Mucosa of stomach (tissue), 1 donor: ENCODE data around the gene ANKS3.
A peak's percentile ranks its signal among the peaks of the same experiment; 100 is the strongest.

Experiments used
- H3K27me3 ChIP-seq: one replicate; pipeline ENCODE4 v1.7.0; 2013; ENCODE audit warnings: mild to moderate bottlenecking, low read length; ENCODE audit not compliant: control insufficient read depth, insufficient read depth
- H3K36me3 ChIP-seq: one replicate; pipeline ENCODE4 v1.7.0; 2013; ENCODE audit warnings: low read length; ENCODE audit not compliant: control insufficient read depth, insufficient read depth
- H3K4me1 ChIP-seq: one replicate; pipeline ENCODE4 v1.7.0; 2013; ENCODE audit warnings: mild to moderate bottlenecking, low read length; ENCODE audit not compliant: control insufficient read depth, insufficient read depth
- H3K4me3 ChIP-seq: one replicate; pipeline ENCODE4 v1.7.0; 2013; ENCODE audit warnings: low read length
- H3K9ac ChIP-seq: one replicate; pipeline ENCODE4 v1.7.0; 2013; ENCODE audit warnings: mild to moderate bottlenecking, low read length, moderate library complexity
- H3K9me3 ChIP-seq: one replicate; pipeline ENCODE4 v1.7.0; 2013; ENCODE audit warnings: mild to moderate bottlenecking, low read length, moderate library complexity; ENCODE audit not compliant: control insufficient read depth
- donor health status: Pancreatic carcinoma.

The ANKS3 gene

DNA sequence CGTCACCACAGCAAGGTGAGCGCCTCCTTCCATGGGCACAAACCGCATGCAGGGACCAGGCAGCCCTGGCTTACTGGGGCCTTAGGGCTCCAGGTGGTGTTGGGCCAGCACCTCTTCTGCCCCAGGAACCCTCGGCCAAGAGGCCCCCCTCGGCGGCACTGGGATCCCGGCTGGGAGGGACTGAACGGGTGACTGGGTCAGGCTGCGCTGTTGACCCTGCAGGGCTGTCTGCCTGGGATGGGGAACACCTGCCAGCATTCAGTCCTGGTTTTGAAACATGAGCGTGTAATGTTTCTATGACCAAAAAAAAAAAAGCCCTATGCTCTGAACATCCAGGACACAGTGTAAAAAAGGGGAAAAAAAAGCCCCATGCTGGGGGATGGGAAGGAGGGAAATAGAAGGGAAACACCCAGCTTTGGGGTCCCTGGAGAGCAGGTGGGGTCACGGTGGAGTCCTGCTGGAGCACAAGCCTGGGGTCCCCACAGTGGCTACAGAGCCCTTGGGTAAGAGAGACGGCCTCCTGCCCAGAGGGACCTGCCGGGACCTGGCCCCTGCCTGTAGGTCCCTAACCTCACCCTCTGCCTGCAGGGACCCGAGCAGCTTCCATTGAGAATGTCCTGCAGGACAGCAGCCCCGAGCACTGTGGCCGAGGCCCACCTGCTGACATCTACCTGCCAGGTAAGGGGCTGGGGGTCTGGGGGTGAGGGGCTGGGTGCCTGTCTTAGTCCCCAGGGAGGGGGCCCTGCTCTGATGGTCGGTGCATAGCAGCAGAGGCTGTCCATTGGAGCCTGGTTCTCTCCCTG lies 50.6 kb downstream of the ANKS3 start:
- Histone ChIP-seq H3K4me3 (no peak overlapping the region), H3K36me3 (peaks cover 8% of the 10 kb centered on the region), H3K9me3 (no peaks in the 10 kb centered on the region), H3K27me3 (no peaks in the 10 kb centered on the region), H3K9ac (no peak overlapping the region), H3K4me1 (peaks cover 45% of the 10 kb centered on the region)

DNA sequence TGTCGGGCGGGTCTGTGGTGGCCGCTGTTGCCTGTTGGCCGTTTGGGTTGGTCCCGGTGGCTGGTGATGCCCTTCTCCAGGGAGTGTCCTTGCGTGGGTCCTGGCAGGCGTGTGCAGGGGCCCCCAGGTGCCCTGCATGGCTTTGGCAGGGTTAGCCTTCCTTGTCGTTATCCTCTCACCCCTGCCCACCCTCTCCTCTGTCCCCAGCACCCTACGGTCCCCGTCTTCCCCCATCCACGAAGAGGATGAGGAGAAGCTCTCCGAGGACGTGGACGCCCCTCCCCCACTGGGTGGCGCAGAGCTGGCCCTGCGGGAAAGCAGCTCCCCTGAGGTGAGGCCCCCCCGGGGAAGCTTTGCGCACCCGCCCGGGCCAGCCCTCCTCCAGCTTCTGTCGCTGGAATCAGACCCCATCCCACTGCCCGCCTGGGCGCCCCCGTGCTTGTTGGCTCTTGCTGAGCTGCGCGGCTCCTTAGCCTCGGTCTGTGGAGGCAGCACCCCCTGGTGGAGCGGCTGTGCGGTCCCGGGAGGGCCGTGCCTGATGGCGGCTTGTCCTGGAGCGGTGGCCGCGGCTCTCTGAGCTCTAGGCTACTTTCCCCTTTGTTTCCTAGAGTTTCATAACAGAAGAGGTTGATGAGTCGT lies 51.3 kb downstream of the ANKS3 start:
- peaks cover 45% of the 10 kb centered on the region for H3K4me1 ChIP-seq
- no peaks in the 10 kb centered on the region for H3K27me3 ChIP-seq
- peak overlapping the region; percentile 14 for H3K4me3 ChIP-seq
- H3K36me3 ChIP-seq = peaks cover 8% of the 10 kb centered on the region
- H3K9ac ChIP-seq = no peak overlapping the region
- no peaks in the 10 kb centered on the region for H3K9me3 ChIP-seq

DNA sequence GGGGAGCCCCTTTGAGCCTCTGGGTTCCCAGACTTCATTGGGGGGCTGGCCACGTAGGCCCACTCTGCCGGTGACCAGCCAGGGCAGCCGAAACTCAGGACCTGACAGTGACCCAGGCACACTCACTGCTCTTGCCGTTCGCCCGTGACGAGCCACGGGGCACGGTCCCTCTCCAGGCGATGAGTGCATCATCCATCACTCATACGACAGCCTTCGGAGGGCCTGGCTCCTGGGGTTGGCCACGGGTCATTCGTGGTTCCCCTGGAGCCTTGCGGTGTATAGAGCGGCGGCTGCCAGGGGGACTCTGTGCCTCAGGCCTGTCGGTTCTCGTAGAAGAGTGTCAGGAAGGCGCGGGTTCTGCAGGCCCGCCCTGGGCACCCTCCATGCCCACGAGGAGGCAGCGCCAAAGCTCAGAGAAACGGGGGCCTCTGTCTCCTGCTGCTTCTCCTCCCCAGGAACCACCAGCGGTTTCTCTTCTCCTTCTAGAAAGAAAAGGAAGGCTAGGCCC lies 51.9 kb downstream of the ANKS3 start:
- H3K27me3 ChIP-seq = no peaks in the 10 kb centered on the region
- H3K4me1 ChIP-seq = peaks cover 45% of the 10 kb centered on the region
- no peak overlapping the region for H3K9ac ChIP-seq
- no peak overlapping the region for H3K4me3 ChIP-seq
- H3K36me3 ChIP-seq = peaks cover 8% of the 10 kb centered on the region
- H3K9me3 ChIP-seq = no peaks in the 10 kb centered on the region

DNA sequence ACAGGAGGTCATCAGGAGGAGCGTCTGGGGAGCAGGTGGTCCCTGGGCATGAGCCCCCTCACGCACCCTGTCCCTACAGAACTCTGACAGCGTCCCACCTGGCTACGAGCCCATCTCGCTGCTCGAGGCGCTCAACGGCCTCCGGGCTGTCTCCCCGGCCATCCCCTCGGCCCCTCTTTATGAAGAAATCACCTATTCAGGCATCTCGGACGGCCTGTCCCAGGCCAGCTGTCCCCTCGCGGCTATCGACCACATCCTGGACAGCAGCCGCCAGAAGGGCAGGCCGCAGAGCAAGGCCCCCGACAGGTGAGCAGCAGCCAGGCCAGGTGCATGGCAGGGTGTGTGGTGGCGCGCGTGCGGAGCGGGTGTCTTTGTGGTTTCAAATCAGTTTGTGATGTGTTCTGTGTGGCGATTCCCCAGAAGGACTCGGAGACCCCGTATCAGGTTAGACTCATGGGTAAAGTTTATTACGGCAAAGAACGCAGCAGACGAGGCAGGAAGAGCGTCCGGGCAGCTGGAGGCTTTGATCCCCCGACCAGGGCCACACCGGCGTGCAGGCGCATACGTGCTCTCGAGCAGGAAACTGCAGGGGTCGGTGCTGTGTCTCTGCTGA lies 52.5 kb downstream of the ANKS3 start:
- peak overlapping the region; percentile 37 for H3K9ac ChIP-seq
- no peaks in the 10 kb centered on the region for H3K27me3 ChIP-seq
- peaks cover 45% of the 10 kb centered on the region for H3K4me1 ChIP-seq
- no peak overlapping the region for H3K4me3 ChIP-seq
- no peaks in the 10 kb centered on the region for H3K9me3 ChIP-seq
- H3K36me3 ChIP-seq = peaks cover 8% of the 10 kb centered on the region

GRCh38 chr16:4680673-4681470 lies 53.2 kb downstream of the ANKS3 start:
- H3K4me1 ChIP-seq = peaks cover 45% of the 10 kb centered on the region
- peak overlapping the region; percentile 65 for H3K9ac ChIP-seq
- H3K36me3 ChIP-seq = peaks cover 8% of the 10 kb centered on the region
- H3K9me3 ChIP-seq = no peaks in the 10 kb centered on the region
- H3K4me3 ChIP-seq = no peak overlapping the region
- no peaks in the 10 kb centered on the region for H3K27me3 ChIP-seq

DNA sequence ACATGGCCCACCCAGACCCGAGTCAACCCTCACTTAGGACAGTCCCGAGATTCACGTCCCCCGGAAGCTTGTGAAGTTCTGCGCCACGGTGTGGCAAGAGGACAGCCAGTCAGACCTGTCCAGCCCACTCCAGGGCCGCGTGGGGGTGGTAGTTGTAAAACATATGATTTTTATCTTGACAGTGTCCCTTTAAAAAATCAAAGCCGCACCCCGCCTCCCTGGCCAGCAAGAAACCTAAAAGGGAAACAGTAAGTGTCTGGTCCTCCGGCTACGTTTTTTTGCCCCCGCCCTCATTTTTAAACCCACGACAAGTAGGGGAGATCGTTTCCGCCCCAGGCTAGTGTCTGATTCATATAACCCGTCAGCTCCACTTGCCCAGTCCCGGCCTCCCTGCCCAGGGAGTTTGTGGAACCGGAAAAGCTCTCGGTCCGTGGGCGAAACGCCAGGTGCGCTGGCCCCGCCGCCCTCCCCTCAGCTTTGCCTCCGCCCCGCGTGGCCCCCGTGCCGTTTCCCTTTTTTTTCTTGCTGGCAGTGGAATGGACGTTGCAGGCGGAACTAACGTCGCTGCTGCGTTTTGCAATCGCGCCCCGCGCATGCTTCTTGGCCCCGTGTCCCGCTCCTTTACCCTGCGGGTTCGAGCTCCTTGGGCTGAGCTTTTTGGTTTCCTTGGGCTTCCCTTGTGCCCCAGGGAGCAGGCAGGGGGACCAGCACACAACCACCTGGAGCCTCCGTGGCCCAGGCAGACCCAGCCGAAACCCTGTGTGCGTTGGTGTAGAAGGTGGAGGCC lies 54.0 kb downstream of the ANKS3 start:
- peak overlapping the region; percentile 65 for H3K9ac ChIP-seq
- H3K27me3 ChIP-seq = no peaks in the 10 kb centered on the region
- peak overlapping the region; percentile 23 for H3K4me3 ChIP-seq
- H3K4me1 ChIP-seq = peaks cover 45% of the 10 kb centered on the region
- peaks cover 8% of the 10 kb centered on the region for H3K36me3 ChIP-seq
- no peaks in the 10 kb centered on the region for H3K9me3 ChIP-seq

GRCh38 chr16:4679156-4679849 lies 54.8 kb downstream of the ANKS3 start:
- H3K9ac ChIP-seq = peak overlapping the region; percentile 65

DNA sequence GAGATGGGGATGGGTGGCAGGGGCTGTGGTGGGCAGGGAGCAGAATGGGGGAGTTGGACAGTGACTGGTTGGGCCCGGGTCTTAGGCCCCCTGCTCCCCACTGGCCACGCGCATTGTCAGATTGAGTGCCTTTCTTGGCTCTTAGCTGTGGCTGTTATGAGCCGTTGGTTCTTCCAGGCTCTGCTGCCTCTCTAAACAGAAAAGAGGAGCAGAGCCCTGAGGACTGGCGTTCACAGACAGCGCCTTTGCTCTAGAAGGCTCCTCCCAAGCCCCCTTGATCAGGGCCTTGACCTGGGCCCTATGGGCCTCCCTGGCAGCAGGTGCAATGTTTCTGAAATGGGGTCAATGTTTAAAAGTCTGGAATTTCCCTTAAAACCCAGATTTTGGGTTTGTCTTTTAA lies 55.5 kb downstream of the ANKS3 start:
- Histone ChIP-seq H3K4me3 (no peak overlapping the region), H3K9ac (no peak overlapping the region), H3K27me3 (no peaks in the 10 kb centered on the region), H3K9me3 (no peaks in the 10 kb centered on the region), H3K4me1 (peaks cover 45% of the 10 kb centered on the region), H3K36me3 (no peaks in the 10 kb centered on the region)

More at GRCh38 chr16:4679156-4679849, 54.8 kb downstream of the ANKS3 start:
- Histone ChIP-seq H3K4me3 (peak overlapping the region; percentile 23), H3K36me3 (peaks cover 5% of the 10 kb centered on the region), H3K9me3 (no peaks in the 10 kb centered on the region), H3K27me3 (no peaks in the 10 kb centered on the region), H3K4me1 (peaks cover 45% of the 10 kb centered on the region)

- Histone ChIP-seq H3K9me3 (no peaks in the 10 kb centered on the region), H3K4me1 (peaks cover 40% of the 10 kb centered on the region), H3K36me3 (no peaks in the 10 kb centered on the region), H3K9ac (no peak overlapping the region), H3K4me3 (no peak overlapping the region), H3K27me3 (no peaks in the 10 kb centered on the region)
These were observed 56.1 kb downstream of the ANKS3 start for GRCh38 chr16:4677994-4678393.

DNA sequence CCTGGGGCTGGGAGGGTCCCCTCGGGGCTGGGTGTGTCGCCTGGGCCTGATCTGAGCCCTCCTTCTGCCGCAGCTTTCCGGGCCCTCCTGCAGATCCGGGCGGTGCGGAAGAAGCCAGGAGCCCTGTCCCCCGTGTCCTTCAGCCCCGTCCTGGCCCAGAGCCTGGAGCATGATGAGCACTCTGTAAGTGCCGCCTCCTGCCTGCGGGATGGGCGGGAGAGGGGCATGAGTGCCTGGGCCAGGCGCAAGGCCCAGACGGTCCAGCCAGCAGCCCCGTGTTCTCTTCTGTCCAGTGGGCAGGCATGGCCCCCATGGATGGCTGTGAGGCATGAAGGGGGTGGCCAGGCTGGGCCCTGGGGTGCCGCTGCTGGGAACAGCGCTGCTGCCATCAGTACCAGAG lies 56.7 kb downstream of the ANKS3 start:
- peaks cover 34% of the 10 kb centered on the region for H3K4me1 ChIP-seq
- H3K9ac ChIP-seq = no peak overlapping the region
- H3K27me3 ChIP-seq = no peaks in the 10 kb centered on the region
- H3K9me3 ChIP-seq = no peaks in the 10 kb centered on the region
- no peak overlapping the region for H3K4me3 ChIP-seq
- H3K36me3 ChIP-seq = no peaks in the 10 kb centered on the region

- H3K4me3 ChIP-seq = no peak overlapping the region
- peaks cover 33% of the 10 kb centered on the region for H3K4me1 ChIP-seq
- H3K9ac ChIP-seq = no peak overlapping the region
- H3K36me3 ChIP-seq = no peaks in the 10 kb centered on the region
- H3K9me3 ChIP-seq = no peaks in the 10 kb centered on the region
- no peaks in the 10 kb centered on the region for H3K27me3 ChIP-seq
These were observed 57.2 kb downstream of the ANKS3 start for GRCh38 chr16:4676831-4677230.
